WTC11 (cell line): ENCODE results near the gene AMN. TPM values are rescaled to one million over a fixed set of nuclear protein-coding genes. Genes with fewer than 3 reads are reported as not detected.

Source experiments
- ATAC-seq: fragments of 200-7000 bp; cut with Tn5 transposase; 2 replicates; pipeline ENCODE4 v1.10.0; 2021; ENCODE audit warnings: mild to moderate bottlenecking, moderate library complexity
- CTCF ChIA-PET: fragments of 300-600 bp; sonication (Branson Sonifier 250); formaldehyde crosslinking; loops from one replicate; lab custom pipeline; 2021; ENCODE audit warnings: antibody characterized with exemption; lab: Charles Lee
- POLR2A ChIA-PET: fragments of 350-600 bp; sonication (Branson Sonifier 250); formaldehyde crosslinking; loops from one replicate; lab custom pipeline; 2021; ENCODE audit warnings: antibody characterized with exemption; lab: Charles Lee
- DNase-seq: peaks from one replicate; pipeline ENCODE4 v3.0.0; 2021; ENCODE audit warnings: low spot score
- H3K27ac Mint-ChIP-seq: 2 replicates; pipeline ENCODE4 v1.8.0; 2021; ENCODE audit warnings: mixed read lengths
- H3K27me3 Mint-ChIP-seq: 2 replicates; pipeline ENCODE4 v1.8.0; 2021; ENCODE audit warnings: low read depth, mild to moderate bottlenecking, moderate library complexity, mixed read lengths
- H3K36me3 Mint-ChIP-seq: 2 replicates; pipeline ENCODE4 v1.8.0; 2021; ENCODE audit warnings: mixed read lengths
- H3K4me1 Mint-ChIP-seq: 2 replicates; pipeline ENCODE4 v1.8.0; 2022; ENCODE audit warnings: mixed read lengths
- H3K4me3 Mint-ChIP-seq: 2 replicates; pipeline ENCODE4 v1.8.0; 2021; ENCODE audit warnings: mild to moderate bottlenecking, moderate library complexity, mixed read lengths
- H3K9me3 Mint-ChIP-seq: 2 replicates; pipeline ENCODE4 v1.8.0; 2021; ENCODE audit warnings: mixed read lengths
- ATF1 ChIP-seq: sonication (generic); formaldehyde crosslinking; IDR thresholded peaks from 2 replicates; pipeline ENCODE4 v1.8.1; 2023; ENCODE audit warnings: mild to moderate bottlenecking, moderate library complexity, missing genetic modification reagents
- CBFB ChIP-seq: sonication (generic); formaldehyde crosslinking; IDR thresholded peaks from 2 replicates; pipeline ENCODE4 v1.8.1; 2022; ENCODE audit warnings: mild to moderate bottlenecking, low read depth, missing genetic modification reagents
- ELF4 ChIP-seq: sonication (generic); formaldehyde crosslinking; IDR thresholded peaks from 2 replicates; pipeline ENCODE4 v1.8.1; 2022; ENCODE audit warnings: low read depth, mild to moderate bottlenecking, moderate library complexity, missing genetic modification reagents
- FOXJ3 ChIP-seq: sonication (generic); formaldehyde crosslinking; IDR thresholded peaks from 2 replicates; pipeline ENCODE4 v1.9.0; 2021; ENCODE audit warnings: missing genetic modification reagents, mild to moderate bottlenecking, borderline replicate concordance
- JAZF1 ChIP-seq: fragments of 250-450 bp; sonication (Bioruptor Pico); IDR thresholded peaks from 2 replicates; pipeline ENCODE4 v1.9.0; 2021; ENCODE audit warnings: moderate library complexity, mild to moderate bottlenecking, inconsistent platforms
- NFYB ChIP-seq: sonication (generic); formaldehyde crosslinking; conservative IDR thresholded peaks from 2 replicates; pipeline ENCODE4 v1.8.0; 2022; ENCODE audit warnings: low read depth, missing genetic modification reagents
- ZNF219 ChIP-seq: sonication (generic); formaldehyde crosslinking; IDR thresholded peaks from 2 replicates; pipeline ENCODE4 v1.8.0; 2023; ENCODE audit warnings: missing genetic modification reagents, mild to moderate bottlenecking, borderline replicate concordance
- ZNF671 ChIP-seq: fragments of 250-450 bp; sonication (Bioruptor Pico); IDR thresholded peaks from 2 replicates; pipeline ENCODE4 v1.8.0; 2021; ENCODE audit warnings: mild to moderate bottlenecking
- total RNA-seq: library from RNA; stranded (reverse); gene quantifications from 3 replicates; pipeline ENCODE4 v1.2.3, GENCODE V29; 2021
- TF ChIP-seq, protein P1 (sequence below): sonication (generic); formaldehyde crosslinking; IDR thresholded peaks from 2 replicates; pipeline ENCODE4 v1.8.0; 2022; ENCODE audit warnings: missing genetic modification reagents
- TF ChIP-seq, protein P2 (sequence below): sonication (generic); formaldehyde crosslinking; IDR thresholded peaks from 2 replicates; pipeline ENCODE4 v1.8.0; 2023; ENCODE audit warnings: missing genetic modification reagents
- TF ChIP-seq, protein P3 (sequence below): sonication (generic); formaldehyde crosslinking; conservative IDR thresholded peaks from 2 replicates; pipeline ENCODE4 v1.8.1; 2022; ENCODE audit warnings: mild to moderate bottlenecking, missing genetic modification reagents
- TF ChIP-seq, protein P4 (sequence below): sonication (generic); formaldehyde crosslinking; IDR thresholded peaks from 2 replicates; pipeline ENCODE4 v1.8.0; 2022; ENCODE audit warnings: mild to moderate bottlenecking, missing genetic modification reagents
- TF ChIP-seq, protein P5 (sequence below): fragments of 250-450 bp; sonication (Bioruptor Pico); IDR thresholded peaks from 2 replicates; pipeline ENCODE4 v1.8.0; 2021; ENCODE audit warnings: mild to moderate bottlenecking
- TF ChIP-seq, protein P6 (sequence below): sonication (generic); formaldehyde crosslinking; IDR thresholded peaks from 2 replicates; pipeline ENCODE4 v1.8.0; 2022; ENCODE audit warnings: mild to moderate bottlenecking, missing genetic modification reagents
- TF ChIP-seq, protein P7 (sequence below): fragments of 250-450 bp; sonication (Bioruptor Pico); conservative IDR thresholded peaks from 2 replicates; pipeline ENCODE4 v1.9.0; 2021; ENCODE audit warnings: mild to moderate bottlenecking

AMN gene
- total RNA-seq, 1 experiment from 2014 or later: 2.8 TPM

DNA sequence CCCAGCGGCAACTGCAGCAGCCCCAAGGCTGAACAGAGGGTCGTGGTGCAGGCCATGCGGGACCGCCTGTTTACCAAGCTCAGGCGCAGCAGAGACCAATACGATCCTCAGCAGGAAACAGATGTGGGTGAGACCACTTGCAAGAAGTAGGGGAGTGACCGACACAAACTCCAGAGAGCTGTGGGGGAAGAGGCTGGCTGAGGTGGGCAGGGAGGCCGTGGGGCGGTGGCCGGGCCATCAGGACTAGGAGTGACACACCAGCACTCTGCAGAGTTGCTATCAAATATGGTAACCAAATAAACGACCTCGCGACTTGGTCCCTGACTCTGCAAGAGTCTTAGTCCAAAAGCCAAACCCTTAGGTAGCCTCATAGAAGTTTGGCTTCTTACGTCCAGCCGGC is 30.6 kb downstream of the AMN start (continued):
- TF ChIP-seq, protein P1, sequence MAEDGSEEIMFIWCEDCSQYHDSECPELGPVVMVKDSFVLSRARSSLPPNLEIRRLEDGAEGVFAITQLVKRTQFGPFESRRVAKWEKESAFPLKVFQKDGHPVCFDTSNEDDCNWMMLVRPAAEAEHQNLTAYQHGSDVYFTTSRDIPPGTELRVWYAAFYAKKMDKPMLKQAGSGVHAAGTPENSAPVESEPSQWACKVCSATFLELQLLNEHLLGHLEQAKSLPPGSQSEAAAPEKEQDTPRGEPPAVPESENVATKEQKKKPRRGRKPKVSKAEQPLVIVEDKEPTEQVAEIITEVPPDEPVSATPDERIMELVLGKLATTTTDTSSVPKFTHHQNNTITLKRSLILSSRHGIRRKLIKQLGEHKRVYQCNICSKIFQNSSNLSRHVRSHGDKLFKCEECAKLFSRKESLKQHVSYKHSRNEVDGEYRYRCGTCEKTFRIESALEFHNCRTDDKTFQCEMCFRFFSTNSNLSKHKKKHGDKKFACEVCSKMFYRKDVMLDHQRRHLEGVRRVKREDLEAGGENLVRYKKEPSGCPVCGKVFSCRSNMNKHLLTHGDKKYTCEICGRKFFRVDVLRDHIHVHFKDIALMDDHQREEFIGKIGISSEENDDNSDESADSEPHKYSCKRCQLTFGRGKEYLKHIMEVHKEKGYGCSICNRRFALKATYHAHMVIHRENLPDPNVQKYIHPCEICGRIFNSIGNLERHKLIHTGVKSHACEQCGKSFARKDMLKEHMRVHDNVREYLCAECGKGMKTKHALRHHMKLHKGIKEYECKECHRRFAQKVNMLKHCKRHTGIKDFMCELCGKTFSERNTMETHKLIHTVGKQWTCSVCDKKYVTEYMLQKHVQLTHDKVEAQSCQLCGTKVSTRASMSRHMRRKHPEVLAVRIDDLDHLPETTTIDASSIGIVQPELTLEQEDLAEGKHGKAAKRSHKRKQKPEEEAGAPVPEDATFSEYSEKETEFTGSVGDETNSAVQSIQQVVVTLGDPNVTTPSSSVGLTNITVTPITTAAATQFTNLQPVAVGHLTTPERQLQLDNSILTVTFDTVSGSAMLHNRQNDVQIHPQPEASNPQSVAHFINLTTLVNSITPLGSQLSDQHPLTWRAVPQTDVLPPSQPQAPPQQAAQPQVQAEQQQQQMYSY (CRISPR knock-in tag): no peak
- TF ChIP-seq, protein P2, sequence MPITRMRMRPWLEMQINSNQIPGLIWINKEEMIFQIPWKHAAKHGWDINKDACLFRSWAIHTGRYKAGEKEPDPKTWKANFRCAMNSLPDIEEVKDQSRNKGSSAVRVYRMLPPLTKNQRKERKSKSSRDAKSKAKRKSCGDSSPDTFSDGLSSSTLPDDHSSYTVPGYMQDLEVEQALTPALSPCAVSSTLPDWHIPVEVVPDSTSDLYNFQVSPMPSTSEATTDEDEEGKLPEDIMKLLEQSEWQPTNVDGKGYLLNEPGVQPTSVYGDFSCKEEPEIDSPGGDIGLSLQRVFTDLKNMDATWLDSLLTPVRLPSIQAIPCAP: no peak

DNA sequence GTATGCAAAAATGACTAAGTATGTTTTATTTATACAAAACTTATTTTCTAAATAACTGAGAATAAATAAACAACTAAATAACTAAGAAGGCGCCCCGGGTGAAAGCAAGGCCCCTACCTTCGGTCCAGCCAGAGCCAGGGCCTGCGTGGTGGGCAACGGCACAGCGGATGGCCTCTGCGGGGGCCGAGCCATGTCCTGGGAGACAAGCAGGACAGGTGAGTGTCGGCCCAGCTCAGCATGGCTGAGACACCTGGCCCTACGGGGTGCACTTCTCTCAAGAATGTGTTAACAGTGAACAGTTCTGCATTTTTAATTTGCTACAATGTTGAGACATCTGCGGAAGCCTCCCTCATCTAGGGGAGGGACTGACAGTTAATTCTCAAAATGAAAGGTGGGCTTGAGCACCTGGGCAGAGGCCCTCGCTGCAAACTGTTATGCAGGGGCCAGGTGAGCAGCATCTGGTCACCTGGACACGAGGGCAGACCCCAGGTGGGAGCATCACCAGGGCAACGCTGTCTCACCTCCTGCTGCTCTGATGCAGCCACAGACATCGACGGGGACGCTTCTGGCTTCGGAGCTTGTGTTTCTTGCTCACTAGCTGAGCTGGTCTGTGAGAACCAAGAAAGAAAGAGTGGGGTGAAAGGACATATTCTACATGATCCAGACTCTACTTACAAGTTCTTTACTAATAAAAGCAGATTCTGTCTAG is 31.8 kb downstream of the AMN start:
- Mint-ChIP-seq H3K4me3 (no peak overlapping the region), H3K36me3 (peaks cover 60% of the 10 kb centered on the region), H3K9me3 (no peaks in the 10 kb centered on the region), H3K27ac (no peak overlapping the region), H3K4me1 (no peaks in the 10 kb centered on the region), H3K27me3 (no peaks in the 10 kb centered on the region; the same call in 1 of the 2 replicates)
- POLR2A ChIA-PET: no interaction called here
- ATAC-seq (no peak), DNase-seq (no peak)
- CTCF ChIA-PET: no interaction called here
- TF ChIP-seq, protein P3, sequence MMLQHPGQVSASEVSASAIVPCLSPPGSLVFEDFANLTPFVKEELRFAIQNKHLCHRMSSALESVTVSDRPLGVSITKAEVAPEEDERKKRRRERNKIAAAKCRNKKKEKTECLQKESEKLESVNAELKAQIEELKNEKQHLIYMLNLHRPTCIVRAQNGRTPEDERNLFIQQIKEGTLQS (CRISPR knock-in tag): no peak
- TF ChIP-seq ZNF671 (CRISPR knock-in tag) (no peak), ZNF219 (no peak), CBFB (no peak)
- TF ChIP-seq, protein P4, sequence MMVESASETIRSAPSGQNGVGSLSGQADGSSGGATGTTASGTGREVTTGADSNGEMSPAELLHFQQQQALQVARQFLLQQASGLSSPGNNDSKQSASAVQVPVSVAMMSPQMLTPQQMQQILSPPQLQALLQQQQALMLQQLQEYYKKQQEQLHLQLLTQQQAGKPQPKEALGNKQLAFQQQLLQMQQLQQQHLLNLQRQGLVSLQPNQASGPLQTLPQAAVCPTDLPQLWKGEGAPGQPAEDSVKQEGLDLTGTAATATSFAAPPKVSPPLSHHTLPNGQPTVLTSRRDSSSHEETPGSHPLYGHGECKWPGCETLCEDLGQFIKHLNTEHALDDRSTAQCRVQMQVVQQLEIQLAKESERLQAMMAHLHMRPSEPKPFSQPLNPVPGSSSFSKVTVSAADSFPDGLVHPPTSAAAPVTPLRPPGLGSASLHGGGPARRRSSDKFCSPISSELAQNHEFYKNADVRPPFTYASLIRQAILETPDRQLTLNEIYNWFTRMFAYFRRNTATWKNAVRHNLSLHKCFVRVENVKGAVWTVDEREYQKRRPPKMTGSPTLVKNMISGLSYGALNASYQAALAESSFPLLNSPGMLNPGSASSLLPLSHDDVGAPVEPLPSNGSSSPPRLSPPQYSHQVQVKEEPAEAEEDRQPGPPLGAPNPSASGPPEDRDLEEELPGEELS: no peak

DNA sequence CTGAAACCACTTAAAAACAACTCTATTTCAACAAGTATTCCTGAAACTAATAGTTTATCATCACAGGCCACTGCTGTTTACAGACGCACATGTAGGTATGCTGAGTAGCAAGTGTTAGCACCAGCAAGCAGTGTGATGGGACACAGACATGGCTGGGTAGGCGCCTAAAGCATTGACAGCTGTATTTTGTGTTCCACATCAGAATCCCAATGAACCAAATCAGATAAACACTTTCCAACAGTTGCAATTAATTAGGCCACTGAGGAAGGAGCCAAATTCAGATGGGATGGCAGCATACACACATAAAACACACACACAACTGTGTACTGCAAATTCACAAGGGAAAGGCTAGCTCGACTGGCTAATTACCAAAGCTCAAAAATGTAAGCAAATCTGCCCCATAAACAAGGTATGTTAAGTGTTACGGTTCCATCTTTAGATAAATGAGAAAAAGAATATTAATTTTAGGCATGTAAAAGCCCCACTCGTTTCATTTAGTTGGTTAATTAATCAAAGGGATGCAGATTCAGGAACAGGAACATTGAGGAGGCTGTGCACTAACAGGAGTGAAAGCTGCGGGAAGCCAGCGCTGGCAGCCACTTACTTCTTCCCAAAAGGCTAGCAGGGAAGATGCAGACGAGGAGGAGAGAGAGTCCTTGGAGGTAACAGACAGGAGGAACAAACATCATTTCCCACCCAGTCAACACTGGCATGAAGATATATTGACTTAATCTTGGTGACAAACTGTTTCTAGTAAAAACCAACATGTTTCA is 33.4 kb downstream of the AMN start:
- CTCF ChIA-PET: interaction anchor here (0.7 kb wide), 1 partner anchor 261 kb away, joined by 3 read pairs; no protein-coding TSS in a partner anchor
- DNase-seq: no peak
- H3K36me3 Mint-ChIP-seq: peaks cover 56% of the 10 kb centered on the region
- TF ChIP-seq FOXJ3 (CRISPR knock-in tag) (no peak), ATF1 (CRISPR knock-in tag) (no peak), ELF4 (CRISPR knock-in tag) (no peak), NFYB (CRISPR knock-in tag) (no peak), JAZF1 (no peak)
- TF ChIP-seq, protein P5, sequence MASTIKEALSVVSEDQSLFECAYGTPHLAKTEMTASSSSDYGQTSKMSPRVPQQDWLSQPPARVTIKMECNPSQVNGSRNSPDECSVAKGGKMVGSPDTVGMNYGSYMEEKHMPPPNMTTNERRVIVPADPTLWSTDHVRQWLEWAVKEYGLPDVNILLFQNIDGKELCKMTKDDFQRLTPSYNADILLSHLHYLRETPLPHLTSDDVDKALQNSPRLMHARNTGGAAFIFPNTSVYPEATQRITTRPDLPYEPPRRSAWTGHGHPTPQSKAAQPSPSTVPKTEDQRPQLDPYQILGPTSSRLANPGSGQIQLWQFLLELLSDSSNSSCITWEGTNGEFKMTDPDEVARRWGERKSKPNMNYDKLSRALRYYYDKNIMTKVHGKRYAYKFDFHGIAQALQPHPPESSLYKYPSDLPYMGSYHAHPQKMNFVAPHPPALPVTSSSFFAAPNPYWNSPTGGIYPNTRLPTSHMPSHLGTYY (CRISPR knock-in tag): no peak
- TF ChIP-seq, protein P6, sequence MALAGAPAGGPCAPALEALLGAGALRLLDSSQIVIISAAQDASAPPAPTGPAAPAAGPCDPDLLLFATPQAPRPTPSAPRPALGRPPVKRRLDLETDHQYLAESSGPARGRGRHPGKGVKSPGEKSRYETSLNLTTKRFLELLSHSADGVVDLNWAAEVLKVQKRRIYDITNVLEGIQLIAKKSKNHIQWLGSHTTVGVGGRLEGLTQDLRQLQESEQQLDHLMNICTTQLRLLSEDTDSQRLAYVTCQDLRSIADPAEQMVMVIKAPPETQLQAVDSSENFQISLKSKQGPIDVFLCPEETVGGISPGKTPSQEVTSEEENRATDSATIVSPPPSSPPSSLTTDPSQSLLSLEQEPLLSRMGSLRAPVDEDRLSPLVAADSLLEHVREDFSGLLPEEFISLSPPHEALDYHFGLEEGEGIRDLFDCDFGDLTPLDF (CRISPR knock-in tag): no peak
- TF ChIP-seq, protein P1 (CRISPR knock-in tag): no peak
- TF ChIP-seq, protein P7, sequence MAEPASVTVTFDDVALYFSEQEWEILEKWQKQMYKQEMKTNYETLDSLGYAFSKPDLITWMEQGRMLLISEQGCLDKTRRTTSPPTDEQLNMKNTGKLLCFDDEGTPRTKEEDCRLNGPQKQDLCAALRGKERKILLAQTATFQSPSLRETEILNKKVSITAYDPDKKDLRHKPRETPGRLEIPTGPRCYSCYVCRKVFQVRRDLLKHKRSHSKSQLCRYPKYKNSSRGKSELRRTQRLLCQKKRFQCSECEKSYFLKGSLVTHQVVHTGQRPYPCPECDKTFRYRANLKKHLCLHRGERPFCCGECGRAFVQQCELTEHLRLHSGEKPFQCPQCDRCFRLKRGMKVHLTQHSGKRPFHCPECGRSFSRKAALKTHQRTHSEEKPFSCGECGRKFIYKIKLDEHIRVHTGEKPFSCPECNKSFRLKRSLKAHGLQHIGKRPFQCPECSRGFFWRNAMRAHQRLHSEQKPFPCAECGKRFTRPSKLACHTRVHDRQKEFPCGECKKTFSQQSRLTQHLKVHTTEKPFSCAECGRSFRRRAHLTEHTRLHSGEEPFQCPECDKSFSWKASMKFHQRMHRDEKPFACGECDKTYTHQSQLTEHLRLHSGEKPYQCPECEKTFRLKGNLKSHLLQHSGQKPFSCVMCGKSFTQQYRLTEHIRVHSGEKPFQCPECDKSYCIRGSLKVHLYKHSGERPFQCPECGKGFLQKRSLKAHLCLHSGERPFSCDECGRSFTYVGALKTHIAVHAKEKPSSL (CRISPR knock-in tag): no peak

More for the DNA sequence above, 33.4 kb downstream of the AMN start:
- no peaks in the 10 kb centered on the region for H3K4me1 Mint-ChIP-seq
- H3K9me3 Mint-ChIP-seq: no peaks in the 10 kb centered on the region
- no peak overlapping the region for H3K4me3 Mint-ChIP-seq
- no peak overlapping the region for H3K27ac Mint-ChIP-seq
- POLR2A ChIA-PET: no interaction called here
- no peak for ATAC-seq
- no peaks in the 10 kb centered on the region; the same call in 1 of the 2 replicates for H3K27me3 Mint-ChIP-seq
